HepG2 (cell line): Measurements from ENCODE around the gene AGT. TPM values are rescaled to one million over a fixed set of nuclear protein-coding genes. Genes with fewer than 3 reads are reported as not detected.

Experiments
- AKAP8 ChIP-seq: sonication (generic); formaldehyde crosslinking; IDR thresholded peaks from 2 replicates; pipeline ENCODE4 v1.5.1; 2020; ENCODE audit warnings: mild to moderate bottlenecking, missing genetic modification reagents
- HOXA9 ChIP-seq: sonication (generic); formaldehyde crosslinking; IDR thresholded peaks from 2 replicates; pipeline ENCODE4 v1.8.1; 2022; ENCODE audit warnings: missing genetic modification reagents, mild to moderate bottlenecking, moderate library complexity, borderline replicate concordance
- JUNB ChIP-seq: sonication (generic); formaldehyde crosslinking; IDR thresholded peaks from 2 replicates; pipeline ENCODE4 v1.8.0; 2022; ENCODE audit warnings: missing genetic modification reagents, mild to moderate bottlenecking, borderline replicate concordance
- MAFK ChIP-seq, 2 experiments: IDR thresholded peaks in 1 of 2; conservative IDR thresholded peaks in 1 of 2; 2 replicates each; pipeline ENCODE4 v1.6.1; 2011; ENCODE audit warnings: improper control_type of control experiment in 2 of 2, low read length in 2 of 2
- MIER3 ChIP-seq: IDR thresholded peaks from 2 replicates; pipeline ENCODE4 v1.6.1; 2016; ENCODE audit warnings: missing compliant biosample characterization, borderline replicate concordance
- NCOA1 ChIP-seq: sonication (generic); formaldehyde crosslinking; IDR thresholded peaks from 2 replicates; pipeline ENCODE4 v1.9.0; 2021; ENCODE audit warnings: missing genetic modification reagents
- NFE2L1 ChIP-seq: sonication (generic); formaldehyde crosslinking; IDR thresholded peaks from 2 replicates; pipeline ENCODE4 v1.4.0; 2020; ENCODE audit warnings: missing genetic modification reagents, mild to moderate bottlenecking, borderline replicate concordance
- NKX3-1 ChIP-seq: sonication (generic); formaldehyde crosslinking; IDR thresholded peaks from 2 replicates; pipeline ENCODE4 v1.5.0; 2020; ENCODE audit warnings: missing genetic modification reagents
- POGZ ChIP-seq: sonication (generic); formaldehyde crosslinking; IDR thresholded peaks from 2 replicates; pipeline ENCODE4 v1.4.0; 2020; ENCODE audit warnings: mild to moderate bottlenecking, missing genetic modification reagents
- PRMT3 ChIP-seq: sonication (generic); formaldehyde crosslinking; IDR thresholded peaks from 2 replicates; pipeline ENCODE4 v1.8.1; 2022; ENCODE audit warnings: low read depth, mild to moderate bottlenecking, moderate library complexity, missing genetic modification reagents, borderline replicate concordance
- RELA ChIP-seq: sonication (generic); formaldehyde crosslinking; IDR thresholded peaks from 2 replicates; pipeline ENCODE4 v1.4.0; 2020; ENCODE audit warnings: missing genetic modification reagents
- SIX4 ChIP-seq: sonication (generic); formaldehyde crosslinking; IDR thresholded peaks from 2 replicates; pipeline ENCODE4 v1.4.0; 2020; ENCODE audit warnings: missing genetic modification reagents
- SRF ChIP-seq: IDR thresholded peaks from 2 replicates; pipeline ENCODE4 v1.6.1; 2011; ENCODE audit warnings: mild to moderate bottlenecking, low read depth, low read length, moderate library complexity
- ZBTB7A ChIP-seq: sonication (generic); formaldehyde crosslinking; IDR thresholded peaks from 2 replicates; pipeline ENCODE4 v1.8.0; 2022; ENCODE audit warnings: mild to moderate bottlenecking, missing genetic modification reagents
- ZBTB8A ChIP-seq: sonication (generic); formaldehyde crosslinking; IDR thresholded peaks from 2 replicates; pipeline ENCODE4 v1.4.0; 2020; ENCODE audit warnings: mild to moderate bottlenecking, low read depth, missing genetic modification reagents, borderline replicate concordance
- ZFX ChIP-seq: sonication (generic); formaldehyde crosslinking; IDR thresholded peaks from 2 replicates; pipeline ENCODE4 v1.4.0; 2020; ENCODE audit warnings: mild to moderate bottlenecking, low read depth, missing genetic modification reagents, moderate library complexity
- ZKSCAN8 ChIP-seq: IDR thresholded peaks from 2 replicates; pipeline ENCODE4 v1.6.1; 2016; ENCODE audit warnings: borderline replicate concordance, missing genetic modification reagents, missing compliant biosample characterization
- ZMYM4 ChIP-seq: sonication (generic); formaldehyde crosslinking; IDR thresholded peaks from 2 replicates; pipeline ENCODE4 v1.8.1; 2023; ENCODE audit warnings: mild to moderate bottlenecking, missing genetic modification reagents
- ZNF160 ChIP-seq: sonication (generic); formaldehyde crosslinking; IDR thresholded peaks from 2 replicates; pipeline ENCODE4 v1.8.0; 2022; ENCODE audit warnings: mild to moderate bottlenecking, inconsistent platforms, missing genetic modification reagents
- ZNF264 ChIP-seq: sonication (generic); formaldehyde crosslinking; IDR thresholded peaks from 2 replicates; pipeline ENCODE4 v1.4.0; 2020; ENCODE audit warnings: missing genetic modification reagents
- ZNF33B ChIP-seq: sonication (generic); formaldehyde crosslinking; IDR thresholded peaks from 2 replicates; pipeline ENCODE4 v1.5.1; 2020; ENCODE audit warnings: mild to moderate bottlenecking, missing genetic modification reagents
- ZNF703 ChIP-seq: sonication (generic); formaldehyde crosslinking; IDR thresholded peaks from 2 replicates; pipeline ENCODE4 v1.5.1; 2020; ENCODE audit warnings: missing genetic modification reagents, mild to moderate bottlenecking, moderate library complexity, borderline replicate concordance
- ZNF710 ChIP-seq: sonication (generic); formaldehyde crosslinking; IDR thresholded peaks from 2 replicates; pipeline ENCODE4 v1.5.0; 2020; ENCODE audit warnings: mild to moderate bottlenecking, missing genetic modification reagents, borderline replicate concordance
- ZNF75D ChIP-seq: sonication (generic); formaldehyde crosslinking; IDR thresholded peaks from 2 replicates; pipeline ENCODE4 v1.8.1; 2023; ENCODE audit warnings: missing genetic modification reagents, mild to moderate bottlenecking, borderline replicate concordance
- ZNF772 ChIP-seq: sonication (generic); formaldehyde crosslinking; IDR thresholded peaks from 2 replicates; pipeline ENCODE4 v1.5.0; 2020; ENCODE audit warnings: mild to moderate bottlenecking, missing genetic modification reagents
- ZNF891 ChIP-seq: sonication (generic); formaldehyde crosslinking; IDR thresholded peaks from 2 replicates; pipeline ENCODE4 v1.5.0; 2020; ENCODE audit warnings: mild to moderate bottlenecking, missing genetic modification reagents
- ZSCAN30 ChIP-seq: sonication (generic); formaldehyde crosslinking; IDR thresholded peaks from 2 replicates; pipeline ENCODE4 v1.5.0; 2020; ENCODE audit warnings: mild to moderate bottlenecking, missing genetic modification reagents
- polyA plus RNA-seq, 8 experiments: library from polyadenylated mRNA; depleted of rRNA in 3 of 8; stranded (reverse) in 7 of 8; unstranded in 1 of 8; fragments of >200 nt; fragmentation: Illumina TruSeq in 4 of 8; extraction: Trizol in 4 of 8; gene quantifications; 2 replicates each; pipeline versions ENCODE4 v1.2.1 to v1.2.3, GENCODE V29; 2011 to 2016; ENCODE audit warnings: low read depth in 4 of 8, missing spikeins in 1 of 8, mixed read lengths in 1 of 8; ENCODE audit not compliant: insufficient read depth in 1 of 8
- total RNA-seq, 5 experiments: library from RNA; depleted of rRNA; stranded (reverse); fragments of >200 nt; fragmentation: Illumina TruSeq; extraction: Trizol; gene quantifications; 2 replicates each; pipeline ENCODE4 v1.2.3, GENCODE V29; 2016; ENCODE audit warnings: low read depth in 1 of 5
- TF ChIP-seq, protein P1 (sequence below): sonication (generic); formaldehyde crosslinking; IDR thresholded peaks from 2 replicates; pipeline ENCODE4 v1.4.0; 2020; ENCODE audit warnings: missing genetic modification reagents

The AGT gene
- total and polyA plus RNA-seq, 2 of the 13 experiments (the other 11 are each of a cell fraction or from before 2014, with no cell fraction given) = 892 to 2,071 TPM

- TF ChIP-seq, protein P1, sequence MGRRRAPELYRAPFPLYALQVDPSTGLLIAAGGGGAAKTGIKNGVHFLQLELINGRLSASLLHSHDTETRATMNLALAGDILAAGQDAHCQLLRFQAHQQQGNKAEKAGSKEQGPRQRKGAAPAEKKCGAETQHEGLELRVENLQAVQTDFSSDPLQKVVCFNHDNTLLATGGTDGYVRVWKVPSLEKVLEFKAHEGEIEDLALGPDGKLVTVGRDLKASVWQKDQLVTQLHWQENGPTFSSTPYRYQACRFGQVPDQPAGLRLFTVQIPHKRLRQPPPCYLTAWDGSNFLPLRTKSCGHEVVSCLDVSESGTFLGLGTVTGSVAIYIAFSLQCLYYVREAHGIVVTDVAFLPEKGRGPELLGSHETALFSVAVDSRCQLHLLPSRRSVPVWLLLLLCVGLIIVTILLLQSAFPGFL (CRISPR knock-in tag) = no peak
- TF ChIP-seq JUNB (CRISPR knock-in tag) = no peak
- TF ChIP-seq NFE2L1 (CRISPR knock-in tag) = no peak
- TF ChIP-seq ZNF75D (CRISPR knock-in tag) = no peak
- TF ChIP-seq ZMYM4 (CRISPR knock-in tag) = peak; percentile 88
- TF ChIP-seq ZNF710 (CRISPR knock-in tag) = peak; percentile 88
- TF ChIP-seq ZSCAN30 = no peak
- peak; percentile 92; the same call in 1 of the 2 replicates for TF ChIP-seq MIER3 (CRISPR knock-in tag)
- no peak for TF ChIP-seq RELA (CRISPR knock-in tag)
- peak; percentile 88; the same call in 1 of the 2 replicates for TF ChIP-seq NCOA1 (CRISPR knock-in tag)
- TF ChIP-seq SIX4 (CRISPR knock-in tag) = peak; percentile 75
- TF ChIP-seq ZNF772 = peak; percentile 96
- 0 out of 2 replicates have a peak, but pooled peaks have one; percentile 53 for TF ChIP-seq HOXA9
- 0 out of 2 replicates have a peak, but pooled peaks have one; percentile 42 for TF ChIP-seq ZKSCAN8
- no peak for TF ChIP-seq ZNF891 (CRISPR knock-in tag)
- TF ChIP-seq AKAP8 (CRISPR knock-in tag) = peak; percentile 95
- TF ChIP-seq ZBTB8A (CRISPR knock-in tag) = no peak
- 0 out of 2 replicates have a peak, but pooled peaks have one; percentile 59 for TF ChIP-seq ZNF33B (CRISPR knock-in tag)
- peak; percentile 62; the same call in 1 of the 2 replicates for TF ChIP-seq PRMT3
- 0 out of 2 replicates have a peak, but pooled peaks have one; percentile 5 for TF ChIP-seq SRF
- no peak; the same call in 1 of the 2 replicates for TF ChIP-seq NKX3-1 (CRISPR knock-in tag)
- 0 out of 4 replicates have a peak, but pooled peaks of 1 of the 2 experiments have one; percentile 5 for TF ChIP-seq MAFK (conservative IDR thresholded peaks at IDR 0.05 in 1 of 2, IDR thresholded peaks at IDR 0.05 in 1 of 2; ENCODE audit: low read length in 2 of 2)
- TF ChIP-seq ZNF703 (CRISPR knock-in tag) = no peak; the same call in 1 of the 2 replicates
- TF ChIP-seq ZNF160 (CRISPR knock-in tag) = peak; percentile 82
- peak; percentile 86; the same call in 1 of the 2 replicates for TF ChIP-seq ZBTB7A (CRISPR knock-in tag)
- TF ChIP-seq ZFX (CRISPR knock-in tag) = peak; percentile 85
- TF ChIP-seq POGZ = peak; percentile 89
- no peak for TF ChIP-seq ZNF264 (CRISPR knock-in tag)
Observed at GRCh38 chr1:230708631-230709580, 5.0 kb downstream of the AGT start (continued).
